DND-41 (cell line): Measurements from ENCODE around the gene DLG2.

Experiments used
- EZH2 ChIP-seq: IDR thresholded peaks from 3 replicates; pipeline ENCODE4 v1.6.1; 2012; ENCODE audit warnings: borderline replicate concordance, low read depth, mild to moderate bottlenecking, moderate library complexity, low read length, inconsistent platforms; ENCODE audit not compliant: severe bottlenecking
- TF ChIP-seq, protein P1 (sequence below): IDR thresholded peaks from 2 replicates; pipeline ENCODE4 v1.5.1; 2012; ENCODE audit warnings: borderline replicate concordance, low read length, moderate library complexity, mild to moderate bottlenecking; ENCODE audit not compliant: poor library complexity, severe bottlenecking; ENCODE audit errors: extremely low read depth

DNA sequence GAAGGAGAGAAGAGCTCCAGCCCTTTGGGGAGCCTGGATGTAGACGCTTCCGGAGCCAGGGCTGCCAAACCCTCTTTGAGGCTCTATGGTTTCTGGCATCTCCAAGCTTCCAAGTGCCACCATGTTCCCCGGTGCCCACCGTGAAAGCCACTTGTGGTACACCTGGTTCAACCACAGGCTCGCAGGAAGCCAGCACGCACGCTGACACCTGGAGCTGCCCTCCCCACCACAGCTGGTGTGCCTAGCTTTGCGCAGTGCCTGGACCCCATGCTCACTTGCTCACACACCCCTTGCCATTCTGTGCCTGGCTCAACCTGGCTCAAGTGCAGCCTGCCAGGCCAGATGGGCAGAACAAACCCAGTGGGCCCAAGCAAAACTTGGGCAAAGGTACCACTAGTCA, 831.4 kb downstream of the DLG2 start:
- TF ChIP-seq, protein P1, sequence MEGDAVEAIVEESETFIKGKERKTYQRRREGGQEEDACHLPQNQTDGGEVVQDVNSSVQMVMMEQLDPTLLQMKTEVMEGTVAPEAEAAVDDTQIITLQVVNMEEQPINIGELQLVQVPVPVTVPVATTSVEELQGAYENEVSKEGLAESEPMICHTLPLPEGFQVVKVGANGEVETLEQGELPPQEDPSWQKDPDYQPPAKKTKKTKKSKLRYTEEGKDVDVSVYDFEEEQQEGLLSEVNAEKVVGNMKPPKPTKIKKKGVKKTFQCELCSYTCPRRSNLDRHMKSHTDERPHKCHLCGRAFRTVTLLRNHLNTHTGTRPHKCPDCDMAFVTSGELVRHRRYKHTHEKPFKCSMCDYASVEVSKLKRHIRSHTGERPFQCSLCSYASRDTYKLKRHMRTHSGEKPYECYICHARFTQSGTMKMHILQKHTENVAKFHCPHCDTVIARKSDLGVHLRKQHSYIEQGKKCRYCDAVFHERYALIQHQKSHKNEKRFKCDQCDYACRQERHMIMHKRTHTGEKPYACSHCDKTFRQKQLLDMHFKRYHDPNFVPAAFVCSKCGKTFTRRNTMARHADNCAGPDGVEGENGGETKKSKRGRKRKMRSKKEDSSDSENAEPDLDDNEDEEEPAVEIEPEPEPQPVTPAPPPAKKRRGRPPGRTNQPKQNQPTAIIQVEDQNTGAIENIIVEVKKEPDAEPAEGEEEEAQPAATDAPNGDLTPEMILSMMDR = no peak
- TF ChIP-seq EZH2 = no peak
